Epithelial cell of proximal tubule (primary cell): ENCODE measurements around the gene ZSCAN26. TPM values are rescaled to one million over a fixed set of nuclear protein-coding genes. Genes with fewer than 3 reads are reported as not detected.

ENCODE experiments used
- DNase-seq: peaks from one replicate; pipeline ENCODE4 v3.0.0-alpha.2; 2011; ENCODE audit warnings: low read depth
- H3K4me3 ChIP-seq: 2 replicates; pipeline ENCODE4 v1.5.1; 2011; ENCODE audit warnings: low read depth, mild to moderate bottlenecking, low read length
- CTCF ChIP-seq: conservative IDR thresholded peaks from 2 replicates; pipeline ENCODE4 v1.5.1; 2012; ENCODE audit warnings: low read depth, mild to moderate bottlenecking, low read length
- total RNA-seq: library from RNA; depleted of rRNA; stranded (reverse); fragments of >200 nt; gene quantifications from 2 replicates; pipeline ENCODE4 v1.2.3, GENCODE V29; 2015

The ZSCAN26 gene
- total RNA-seq, 1 donor from 2014 or later: 6.0 TPM

- DNase-seq: no peak
- H3K4me3 ChIP-seq: no peak overlapping the region
- TF ChIP-seq CTCF: no peak
Observed at GRCh38 chr6:28243946-28244345, 23.0 kb upstream of the ZSCAN26 start.

- H3K4me3 ChIP-seq: no peak overlapping the region
- DNase-seq: no peak
- no peak for TF ChIP-seq CTCF
Observed at GRCh38 chr6:28245206-28245941, 21.6 kb upstream of the ZSCAN26 start.

GRCh38 chr6:28248916-28249315 is 18.0 kb upstream of the ZSCAN26 start:
- no peak overlapping the region for H3K4me3 ChIP-seq
- TF ChIP-seq CTCF: no peak
- DNase-seq: no peak

- DNase-seq: no peak
- H3K4me3 ChIP-seq: peak overlapping the region; percentile 89
- no peak for TF ChIP-seq CTCF
Observed at GRCh38 chr6:28250747-28251146, 16.2 kb upstream of the ZSCAN26 start.

- DNase-seq: no peak
Observed at GRCh38 chr6:28251661-28252008, 15.3 kb upstream of the ZSCAN26 start.

GRCh38 chr6:28252009-28252975 is 14.7 kb upstream of the ZSCAN26 start, which contains the start of gene ZKSCAN4:
TSS of gene ZKSCAN4 (minus strand) at chr6:28252269. CDS start at chr6:28251980, 289 bp downstream.
- TF ChIP-seq CTCF: no peak
- peak; percentile 66 for DNase-seq
- H3K4me3 ChIP-seq: peak within 1 kb of the TSS; percentile 89

More at GRCh38 chr6:28251661-28252008, 15.3 kb upstream of the ZSCAN26 start:
- no peak for TF ChIP-seq CTCF
- H3K4me3 ChIP-seq: peak overlapping the region; percentile 89
